CD14-positive monocyte (primary cell): ENCODE data around the gene PRDM12. TPM values are rescaled to one million over a fixed set of nuclear protein-coding genes. Genes with fewer than 3 reads are reported as not detected.
A peak's percentile ranks its signal among the peaks of the same experiment; 100 is the strongest.

Experiments
- DNase-seq, 3 donors: peaks; one replicate each; pipeline ENCODE4 v3.0.0-alpha.2; 2011 to 2022
- H2AFZ ChIP-seq: 2 replicates; pipeline ENCODE4 v1.6.0; 2012; ENCODE audit warnings: mild to moderate bottlenecking, low read depth, low read length, inconsistent platforms; ENCODE audit not compliant: insufficient read depth, poor library complexity, severe bottlenecking
- H3K27ac ChIP-seq, 2 donors: 1 replicate in 1 of 2; 2 replicates in 1 of 2; pipeline ENCODE4 v1.5.1; 2012 to 2013; ENCODE audit warnings: low read length in 2 of 2, control low read depth in 1 of 2, inconsistent platforms in 1 of 2, low read depth in 1 of 2, mild to moderate bottlenecking in 1 of 2
- H3K27me3 ChIP-seq, 2 donors: one replicate each; pipeline versions ENCODE4 v1.6.0 to v1.6.1; 2011 to 2013; ENCODE audit warnings: low read length in 2 of 2; ENCODE audit not compliant: control insufficient read depth in 2 of 2, insufficient read depth in 2 of 2
- H3K36me3 ChIP-seq, 2 donors: replicated peaks in 1 of 2; 1 replicate in 1 of 2; 2 replicates in 1 of 2; pipeline versions ENCODE4 v1.5.1 to v1.6.1; 2012 to 2013; ENCODE audit warnings: low read length in 2 of 2, control low read depth in 1 of 2, inconsistent platforms in 1 of 2, mild to moderate bottlenecking in 1 of 2; ENCODE audit not compliant: insufficient read depth in 2 of 2, control insufficient read depth in 1 of 2
- H3K4me1 ChIP-seq, 2 donors: 1 replicate in 1 of 2; 2 replicates in 1 of 2; pipeline versions ENCODE4 v1.5.1 to v1.6.1; 2012 to 2013; ENCODE audit warnings: low read length in 2 of 2, control low read depth in 1 of 2, inconsistent platforms in 1 of 2, mild to moderate bottlenecking in 1 of 2, moderate library complexity in 1 of 2; ENCODE audit not compliant: insufficient read depth in 2 of 2, control insufficient read depth in 1 of 2
- H3K4me2 ChIP-seq: replicated peaks from 2 replicates; pipeline ENCODE3; 2012; ENCODE audit warnings: low read length, moderate library complexity, mild to moderate bottlenecking; ENCODE audit not compliant: poor library complexity, severe bottlenecking; ENCODE audit errors: extremely low read depth
- H3K4me3 ChIP-seq, 3 experiments: fragments of 200-600 bp in 1 of 3; sonication (generic) in 1 of 3; replicated peaks in 1 of 3; 1 replicate in 2 of 3; 2 replicates in 1 of 3; pipeline ENCODE4 v1.5.1; 2011 to 2013; ENCODE audit warnings: low read length in 3 of 3, mild to moderate bottlenecking in 3 of 3, control low read depth in 2 of 3, low read depth in 2 of 3, inconsistent platforms in 1 of 3, moderate library complexity in 1 of 3
- H3K79me2 ChIP-seq: 2 replicates; pipeline ENCODE4 v1.6.0; 2012; ENCODE audit warnings: mild to moderate bottlenecking, control low read depth, inconsistent platforms, low read length, moderate library complexity; ENCODE audit not compliant: insufficient read depth
- H3K9ac ChIP-seq: 2 replicates; pipeline ENCODE4 v1.6.0; 2017; ENCODE audit warnings: low read length, mild to moderate bottlenecking; ENCODE audit not compliant: insufficient read depth, poor library complexity, severe bottlenecking
- H3K9me3 ChIP-seq, 2 donors: replicated peaks in 1 of 2; 1 replicate in 1 of 2; 2 replicates in 1 of 2; pipeline versions ENCODE4 v1.5.1 to v1.6.1; 2012 to 2013; ENCODE audit warnings: low read length in 2 of 2, control low read depth in 1 of 2; ENCODE audit not compliant: control insufficient read depth in 1 of 2, insufficient read depth in 1 of 2
- H4K20me1 ChIP-seq: 2 replicates; pipeline ENCODE4 v1.6.0; 2012; ENCODE audit warnings: mild to moderate bottlenecking, low read length, control low read depth, moderate library complexity; ENCODE audit not compliant: insufficient read depth
- H3K27ac Mint-ChIP-seq, 7 donors: one replicate each; pipeline ENCODE4 v1.8.0; 2020; ENCODE audit warnings: mild to moderate bottlenecking in 7 of 7, mixed read lengths in 7 of 7, moderate library complexity in 6 of 7, inconsistent platforms in 2 of 7
- H3K27me3 Mint-ChIP-seq, 3 donors: one replicate each; pipeline ENCODE4 v1.8.0; 2021 to 2022; ENCODE audit warnings: low read depth in 3 of 3, mild to moderate bottlenecking in 3 of 3, mixed read lengths in 3 of 3, moderate library complexity in 3 of 3, inconsistent platforms in 1 of 3
- H3K36me3 Mint-ChIP-seq, 2 donors: one replicate each; pipeline ENCODE4 v1.8.0; 2020; ENCODE audit warnings: mixed read lengths in 2 of 2, inconsistent platforms in 1 of 2, mild to moderate bottlenecking in 1 of 2
- H3K4me1 Mint-ChIP-seq: one replicate; pipeline ENCODE4 v1.8.0; 2020; ENCODE audit warnings: mild to moderate bottlenecking, mixed read lengths
- H3K4me3 Mint-ChIP-seq, 2 donors: one replicate each; pipeline ENCODE4 v1.8.0; 2020; ENCODE audit warnings: mild to moderate bottlenecking in 2 of 2, mixed read lengths in 2 of 2, moderate library complexity in 1 of 2
- H3K9me3 Mint-ChIP-seq, 7 donors: one replicate each; pipeline ENCODE4 v1.8.0; 2020 to 2022; ENCODE audit warnings: mixed read lengths in 7 of 7, mild to moderate bottlenecking in 6 of 7, moderate library complexity in 6 of 7, inconsistent platforms in 2 of 7
- CTCF ChIP-seq: fragments of 200-600 bp; IDR thresholded peaks from one replicate; pipeline ENCODE4 v1.8.0; 2022; ENCODE audit warnings: antibody characterized with exemption, mild to moderate bottlenecking
- WGBS: methylation state at CpG from one replicate; pipeline ENCODE4 v1.1.5; 2013; ENCODE audit warnings: missing lambda C conversion rate; ENCODE audit not compliant: insufficient coverage; 5-methylcytosine and 5-hydroxymethylcytosine counted together
- intact Hi-C, 2 donors: fragments of 100-400 bp; cut with micrococcal nuclease; formaldehyde crosslinking; loops; one replicate each; pipeline versions ENCODE4 v1.15.0 to v1.15.1; 2023
- polyA plus RNA-seq, 3 donors: library from polyadenylated mRNA; depleted of rRNA in 1 of 3; unstranded in 2 of 3; stranded (reverse) in 1 of 3; fragments of 300-500 nt in 2 of 3; fragments of >200 nt in 1 of 3; fragmentation: Illumina TruSeq in 2 of 3; gene quantifications; 1 replicate in 2 of 3; 2 replicates in 1 of 3; pipeline ENCODE4 v1.2.3, GENCODE V29; 2012 to 2021

The PRDM12 gene
- polyA plus RNA-seq, 3 donors, result 0.08 TPM; not detected in 2

- H3K27me3 Mint-ChIP-seq, result peaks cover 60 to 77% (median 68%) of the 10 kb centered on the region in 3 donors
These were observed 3.8 kb downstream of the PRDM12 start for GRCh38 chr9:130668196-130668595.

GRCh38 chr9:130668659-130669058 is 4.3 kb downstream of the PRDM12 start:
- peaks cover 0 to 13% (median 0%) of the 10 kb centered on the region in 7 donors for H3K9me3 Mint-ChIP-seq
- peak overlapping the region in 1 of 2 donors; percentile 61 for H3K4me3 Mint-ChIP-seq
- no peaks in the 10 kb centered on the region for H3K4me1 ChIP-seq
- no peaks in the 10 kb centered on the region for H3K79me2 ChIP-seq
- H3K27me3 Mint-ChIP-seq, result peaks cover 56 to 72% (median 63%) of the 10 kb centered on the region in 3 donors
- intact Hi-C loops, result no loop called here
- H3K27ac Mint-ChIP-seq, result no peak overlapping the region
- no peak overlapping the region for H3K27ac ChIP-seq
- H3K36me3 ChIP-seq, result no peaks in the 10 kb centered on the region
- WGBS, result 72% methylated on average over 11 of the region's 12 CpGs
- H3K36me3 Mint-ChIP-seq, result peaks cover 2 to 4% of the 10 kb centered on the region in 2 donors
- no peak for DNase-seq
- no peak overlapping the region for H3K9ac ChIP-seq
- H3K9me3 ChIP-seq, result peaks cover 0 to 7% of the 10 kb centered on the region in 2 donors
- no peaks in the 10 kb centered on the region for H4K20me1 ChIP-seq
- H3K4me3 ChIP-seq, result no peak overlapping the region
- peaks cover 34 to 49% of the 10 kb centered on the region in 2 donors for H3K27me3 ChIP-seq
- no peak overlapping the region for H2AFZ ChIP-seq
- TF ChIP-seq CTCF, result no peak
- H3K4me2 ChIP-seq, result no peak overlapping the region
- H3K4me1 Mint-ChIP-seq, result peaks cover 6% of the 10 kb centered on the region

More at GRCh38 chr9:130668196-130668595, 3.8 kb downstream of the PRDM12 start:
- H3K27ac Mint-ChIP-seq, result peak overlapping the region in 1 of 7 donors; percentile 43
- H3K36me3 Mint-ChIP-seq, result peaks cover 2 to 4% of the 10 kb centered on the region in 2 donors
- peak overlapping the region in 1 of 2 donors; percentile 61 for H3K4me3 Mint-ChIP-seq
- H3K79me2 ChIP-seq, result no peaks in the 10 kb centered on the region
- no peak overlapping the region for H2AFZ ChIP-seq
- H3K4me2 ChIP-seq, result no peak overlapping the region
- H3K36me3 ChIP-seq, result no peaks in the 10 kb centered on the region
- no peak for TF ChIP-seq CTCF
- no peak for DNase-seq
- H3K9me3 ChIP-seq, result peaks cover 0 to 7% of the 10 kb centered on the region in 2 donors
- H3K27me3 ChIP-seq, result peaks cover 38 to 54% of the 10 kb centered on the region in 2 donors
- intact Hi-C loops, result no loop called here
- peaks cover 6% of the 10 kb centered on the region for H3K4me1 Mint-ChIP-seq
- H3K9me3 Mint-ChIP-seq, result peaks cover 0 to 13% (median 0%) of the 10 kb centered on the region in 7 donors
- H3K27ac ChIP-seq, result no peak overlapping the region
- no peaks in the 10 kb centered on the region for H4K20me1 ChIP-seq
- H3K4me3 ChIP-seq, result no peak overlapping the region
- WGBS, result 93% methylated on average over 13 of the region's 13 CpGs
- no peaks in the 10 kb centered on the region for H3K4me1 ChIP-seq
- no peak overlapping the region for H3K9ac ChIP-seq
